H9 (cell line): Measurements from ENCODE around the gene BTLA. TPM values are rescaled to one million over a fixed set of nuclear protein-coding genes. Genes with fewer than 3 reads are reported as not detected.

Experiments
- DNase-seq: peaks from one replicate; pipeline ENCODE4 v3.0.0-alpha.2; 2017
- H2AFZ ChIP-seq: one replicate; pipeline ENCODE4 v1.6.1; 2013; ENCODE audit warnings: mild to moderate bottlenecking, low read length, control low read depth, moderate library complexity
- H2AK5ac ChIP-seq: 2 replicates; pipeline ENCODE4 v1.6.1; 2013; ENCODE audit warnings: low read length, control low read depth, mixed read lengths; ENCODE audit not compliant: insufficient read length
- H2BK120ac ChIP-seq: one replicate; pipeline ENCODE4 v1.6.1; 2013; ENCODE audit warnings: low read depth, mild to moderate bottlenecking, low read length, control low read depth, inconsistent platforms; ENCODE audit not compliant: poor library complexity, severe bottlenecking
- H2BK12ac ChIP-seq: 2 replicates; pipeline ENCODE4 v1.6.1; 2013; ENCODE audit warnings: low read length, control low read depth, mixed read lengths, low read depth; ENCODE audit not compliant: insufficient read length
- H2BK15ac ChIP-seq: 2 replicates; pipeline ENCODE4 v1.6.1; 2013; ENCODE audit warnings: low read depth, low read length, control low read depth
- H2BK20ac ChIP-seq: one replicate; pipeline ENCODE4 v1.6.1; 2013; ENCODE audit warnings: low read depth, mild to moderate bottlenecking, low read length, control low read depth, inconsistent platforms; ENCODE audit not compliant: poor library complexity, severe bottlenecking
- H2BK5ac ChIP-seq: 2 replicates; pipeline ENCODE4 v1.6.1; 2013; ENCODE audit warnings: low read length, control low read depth, mixed read lengths; ENCODE audit not compliant: insufficient read length
- H3K14ac ChIP-seq: 2 replicates; pipeline ENCODE4 v1.6.1; 2013; ENCODE audit warnings: low read length, control low read depth; ENCODE audit not compliant: insufficient read depth
- H3K18ac ChIP-seq: 2 replicates; pipeline ENCODE4 v1.6.1; 2013; ENCODE audit warnings: low read depth, mild to moderate bottlenecking, mixed read lengths, low read length, control low read depth; ENCODE audit not compliant: insufficient read length
- H3K23ac ChIP-seq: 2 replicates; pipeline ENCODE4 v1.6.1; 2013; ENCODE audit warnings: low read length, control low read depth, mixed read lengths, low read depth; ENCODE audit not compliant: insufficient read length
- H3K23me2 ChIP-seq: 2 replicates; pipeline ENCODE4 v1.6.1; 2013; ENCODE audit warnings: low read depth, mild to moderate bottlenecking, mixed read lengths, low read length, control low read depth; ENCODE audit not compliant: insufficient read length, poor library complexity, severe bottlenecking
- H3K27ac ChIP-seq: 2 replicates; pipeline ENCODE4 v1.5.1; 2013; ENCODE audit warnings: low read length, control low read depth, mixed read lengths, low read depth; ENCODE audit not compliant: insufficient read length
- H3K27me3 ChIP-seq: 2 replicates; pipeline ENCODE4 v1.6.1; 2013; ENCODE audit warnings: low read length, control low read depth, inconsistent platforms; ENCODE audit not compliant: insufficient read depth
- H3K4ac ChIP-seq: 2 replicates; pipeline ENCODE4 v1.6.1; 2013; ENCODE audit warnings: low read depth, mild to moderate bottlenecking, control low read depth, inconsistent platforms, low read length, moderate library complexity
- H3K4me1 ChIP-seq: 2 replicates; pipeline ENCODE4 v1.6.1; 2013; ENCODE audit warnings: low read length, control low read depth, inconsistent platforms; ENCODE audit not compliant: insufficient read depth
- H3K4me2 ChIP-seq: 2 replicates; pipeline ENCODE4 v1.6.1; 2013; ENCODE audit warnings: low read length, control low read depth, mixed read lengths; ENCODE audit not compliant: insufficient read length, insufficient read depth
- H3K56ac ChIP-seq: 2 replicates; pipeline ENCODE4 v1.6.1; 2013; ENCODE audit warnings: low read depth, mild to moderate bottlenecking, mixed read lengths, low read length, control low read depth; ENCODE audit not compliant: insufficient read length
- H3K79me1 ChIP-seq: 2 replicates; pipeline ENCODE4 v1.6.1; 2013; ENCODE audit warnings: low read depth, mild to moderate bottlenecking, moderate library complexity, low read length, control low read depth, inconsistent platforms; ENCODE audit not compliant: insufficient read depth, poor library complexity, severe bottlenecking
- H3K79me2 ChIP-seq: 2 replicates; pipeline ENCODE4 v1.6.1; 2013; ENCODE audit warnings: low read length, control low read depth, inconsistent platforms; ENCODE audit not compliant: insufficient read depth
- H3K9ac ChIP-seq: 2 replicates; pipeline ENCODE4 v1.6.1; 2013; ENCODE audit warnings: low read length, control low read depth, mixed read lengths; ENCODE audit not compliant: insufficient read length; ENCODE audit errors: extremely low read depth
- H3K9me3 ChIP-seq: one replicate; pipeline ENCODE4 v1.6.1; 2013; ENCODE audit warnings: low read depth, low read length, inconsistent platforms; ENCODE audit not compliant: control insufficient read depth
- H3T11ph ChIP-seq: one replicate; pipeline ENCODE4 v1.6.1; 2013; ENCODE audit warnings: mild to moderate bottlenecking, low read length, control low read depth, inconsistent platforms
- H4K20me1 ChIP-seq: one replicate; pipeline ENCODE4 v1.6.1; 2013; ENCODE audit not compliant: control insufficient read depth, insufficient read length, insufficient read depth
- H4K5ac ChIP-seq: 2 replicates; pipeline ENCODE4 v1.6.1; 2013; ENCODE audit warnings: low read depth, mild to moderate bottlenecking, mixed read lengths, low read length, control low read depth; ENCODE audit not compliant: insufficient read length
- H4K8ac ChIP-seq: replicated peaks from 2 replicates; pipeline ENCODE4 v1.6.1; 2013; ENCODE audit warnings: low read length, control low read depth, mixed read lengths, low read depth; ENCODE audit not compliant: insufficient read length
- H4K91ac ChIP-seq: 2 replicates; pipeline ENCODE4 v1.6.1; 2013; ENCODE audit warnings: low read depth, mild to moderate bottlenecking, moderate library complexity, mixed read lengths, low read length, control low read depth; ENCODE audit not compliant: insufficient read length
- H3K27ac Mint-ChIP-seq, 3 experiments: 2 replicates in 2 of 3; 3 replicates in 1 of 3; pipeline ENCODE4 v1.8.0; 2020 to 2021; ENCODE audit warnings: mixed read lengths in 3 of 3, mild to moderate bottlenecking in 1 of 3, moderate library complexity in 1 of 3
- H3K27me3 Mint-ChIP-seq: 2 replicates; pipeline ENCODE4 v1.8.0; 2021; ENCODE audit warnings: low read depth, mild to moderate bottlenecking, moderate library complexity, mixed read lengths
- H3K36me3 Mint-ChIP-seq, 3 experiments: 2 replicates in 2 of 3; 3 replicates in 1 of 3; pipeline ENCODE4 v1.8.0; 2020 to 2021; ENCODE audit warnings: low read depth in 3 of 3, mixed read lengths in 3 of 3; ENCODE audit not compliant: insufficient read depth in 1 of 3
- H3K4me1 Mint-ChIP-seq, 2 experiments: 2 replicates each; pipeline ENCODE4 v1.8.0; 2020; ENCODE audit warnings: mixed read lengths in 2 of 2
- H3K4me3 Mint-ChIP-seq, 2 experiments: 2 replicates in 1 of 2; 3 replicates in 1 of 2; pipeline ENCODE4 v1.8.0; 2020 to 2021; ENCODE audit warnings: mild to moderate bottlenecking in 2 of 2, mixed read lengths in 2 of 2, moderate library complexity in 1 of 2
- H3K9me3 Mint-ChIP-seq, 2 experiments: 2 replicates in 1 of 2; 3 replicates in 1 of 2; pipeline ENCODE4 v1.8.0; 2020; ENCODE audit warnings: mild to moderate bottlenecking in 2 of 2, mixed read lengths in 2 of 2, moderate library complexity in 1 of 2
- CTCF ChIP-seq: fragments of 200-600 bp; sonication (generic); conservative IDR thresholded peaks from 3 replicates; pipeline ENCODE4 v1.8.0; 2021; ENCODE audit warnings: antibody characterized with exemption, mild to moderate bottlenecking
- WGBS: extraction: QIAGEN DNeasy Blood & Tissue Kit; methylation state at CpG from one replicate; pipeline ENCODE4 v1.1.7; 2013; ENCODE audit warnings: missing lambda C conversion rate, low lambda C conversion rate, mixed read lengths; ENCODE audit not compliant: insufficient read length; ENCODE audit errors: extremely low coverage; 5-methylcytosine and 5-hydroxymethylcytosine counted together
- total RNA-seq: library from RNA; stranded (reverse); gene quantifications from 2 replicates; pipeline ENCODE4 v1.2.1, GENCODE V29; 2021

BTLA gene
- total RNA-seq, 1 experiment from 2014 or later, result not detected

GRCh38 chr3:112472691-112473090 is 26.6 kb downstream of the BTLA start:
- no peak overlapping the region for H2BK120ac ChIP-seq
- H3K79me1 ChIP-seq, result no peaks in the 10 kb centered on the region
- H3K9ac ChIP-seq, result no peak overlapping the region
- no peak overlapping the region for H2BK20ac ChIP-seq
- no peak overlapping the region for H2BK12ac ChIP-seq
- no peaks in the 10 kb centered on the region for H3K9me3 ChIP-seq
- no peak overlapping the region for H3K14ac ChIP-seq
- H2BK5ac ChIP-seq, result no peak overlapping the region
- H3K23ac ChIP-seq, result no peak overlapping the region
- H3K23me2 ChIP-seq, result no peaks in the 10 kb centered on the region
- no peak overlapping the region for H3K27ac ChIP-seq
- H3K9me3 Mint-ChIP-seq, result no peaks in the 10 kb centered on the region
- no peak for TF ChIP-seq CTCF
- H4K20me1 ChIP-seq, result no peaks in the 10 kb centered on the region
- no peak overlapping the region for H2BK15ac ChIP-seq
- no peak overlapping the region for H4K8ac ChIP-seq
- no peaks in the 10 kb centered on the region for H3K4me1 ChIP-seq
- H2AK5ac ChIP-seq, result no peak overlapping the region
- no peak overlapping the region for H3K4me3 Mint-ChIP-seq
- whole genome bisulfite sequencing, result no CpG with 5 or more reads among the region's 1 CpG
- H3K79me2 ChIP-seq, result no peaks in the 10 kb centered on the region
- H3K4me2 ChIP-seq, result no peak overlapping the region
- no peak overlapping the region for H3T11ph ChIP-seq
- H3K27me3 ChIP-seq, result no peaks in the 10 kb centered on the region
- no peak overlapping the region for H3K18ac ChIP-seq
- peaks cover 5 to 8% of the 10 kb centered on the region in 2 experiments; a peak in 3 of 4 replicates for H3K4me1 Mint-ChIP-seq
- no peaks in the 10 kb centered on the region for H3K27me3 Mint-ChIP-seq
- H4K5ac ChIP-seq, result no peak overlapping the region
- H3K36me3 Mint-ChIP-seq, result no peaks in the 10 kb centered on the region
- no peak overlapping the region for H4K91ac ChIP-seq
- H3K56ac ChIP-seq, result no peak overlapping the region
- no peak overlapping the region for H3K4ac ChIP-seq
- H3K27ac Mint-ChIP-seq, result no peak overlapping the region
- DNase-seq, result no peak
- no peak overlapping the region for H2AFZ ChIP-seq
